Breast epithelium (tissue), 4 donors: ENCODE results near the gene SRP72. TPM values are rescaled to one million over a fixed set of nuclear protein-coding genes. Genes with fewer than 3 reads are reported as not detected.

Experiments
- DNase-seq, 2 donors: peaks; one replicate each; pipeline ENCODE4 v3.0.0-alpha.2; 2019; ENCODE audit warnings: low spot score in 2 of 2
- H3K27ac ChIP-seq, 2 donors: fragments of 200-600 bp; sonication (generic) in 1 of 2; one replicate each; pipeline ENCODE4 v1.5.1; 2016 to 2019; ENCODE audit warnings: mild to moderate bottlenecking in 1 of 2
- H3K27me3 ChIP-seq, 2 donors: fragments of 200-600 bp; sonication (generic) in 1 of 2; one replicate each; pipeline versions ENCODE4 v1.5.1 to v1.6.0; 2017 to 2019; ENCODE audit warnings: control low read depth in 1 of 2, mild to moderate bottlenecking in 1 of 2
- H3K36me3 ChIP-seq: fragments of 200-600 bp; one replicate; pipeline ENCODE4 v1.5.1; 2019
- H3K4me1 ChIP-seq, 2 donors: fragments of 200-600 bp; sonication (generic); one replicate each; pipeline ENCODE4 v1.5.1; 2016 to 2019; ENCODE audit warnings: control low read depth in 1 of 2
- H3K4me3 ChIP-seq, 3 donors: fragments of 200-600 bp; sonication (generic); 1 replicate in 2 of 3; 2 replicates in 1 of 3; pipeline ENCODE4 v1.5.1; 2016 to 2019; ENCODE audit warnings: mild to moderate bottlenecking in 3 of 3, moderate library complexity in 2 of 3
- H3K9me3 ChIP-seq, 2 donors: fragments of 200-600 bp; sonication (generic) in 1 of 2; one replicate each; pipeline ENCODE4 v1.5.1; 2016 to 2019; ENCODE audit warnings: control low read depth in 1 of 2
- POLR2A ChIP-seq: fragments of 450-650 bp; IDR thresholded peaks from one replicate; pipeline ENCODE4 v1.6.1; 2016; ENCODE audit warnings: antibody characterized with exemption, mild to moderate bottlenecking, moderate library complexity
- POLR2AphosphoS5 ChIP-seq, 3 donors: sonication (generic); formaldehyde crosslinking; IDR thresholded peaks; one replicate each; pipeline ENCODE4 v1.6.1; 2017; ENCODE audit warnings: antibody characterized with exemption in 3 of 3
- intact Hi-C: fragments of 100-400 bp; cut with DNase I; formaldehyde crosslinking; loops from one replicate; pipeline ENCODE4 v1.15.1; 2023; ENCODE audit warnings: low total_unique reads
- total RNA-seq, 3 donors: library from RNA; depleted of rRNA; stranded (reverse); fragments of >200 nt; gene quantifications; one replicate each; pipeline ENCODE4 v1.1.0, GENCODE V29; 2016
- TF ChIP-seq, protein P1 (sequence below), 3 donors: fragments of 450-650 bp; IDR thresholded peaks; one replicate each; pipeline ENCODE4 v1.5.1; 2016 to 2017; ENCODE audit warnings: antibody characterized with exemption in 3 of 3, mild to moderate bottlenecking in 3 of 3, moderate library complexity in 3 of 3

Gene SRP72
- 10 to 100 TPM; 60.6 to 74.8 (median 71.8) TPM for total RNA-seq

- Histone ChIP-seq H3K36me3 (no peaks in the 10 kb centered on the region), H3K9me3 (no peaks in the 10 kb centered on the region), H3K27ac (peak within 1 kb of the TSS; percentile 90 to 97), H3K4me3 (peak within 1 kb of the TSS; percentile 79 to 93 (median 89)), H3K27me3 (no peaks in the 10 kb centered on the region), H3K4me1 (peaks cover 0 to 12% of the 10 kb centered on the region in 2 donors)
- peak; percentile 86 to 89 for DNase-seq
- intact Hi-C loops, result no loop called here
- TF ChIP-seq POLR2A (peak; percentile 69), POLR2AphosphoS5 (IDR thresholded peaks at IDR 0.05) (peak; percentile 72 to 93 (median 83))
- TF ChIP-seq, protein P1, sequence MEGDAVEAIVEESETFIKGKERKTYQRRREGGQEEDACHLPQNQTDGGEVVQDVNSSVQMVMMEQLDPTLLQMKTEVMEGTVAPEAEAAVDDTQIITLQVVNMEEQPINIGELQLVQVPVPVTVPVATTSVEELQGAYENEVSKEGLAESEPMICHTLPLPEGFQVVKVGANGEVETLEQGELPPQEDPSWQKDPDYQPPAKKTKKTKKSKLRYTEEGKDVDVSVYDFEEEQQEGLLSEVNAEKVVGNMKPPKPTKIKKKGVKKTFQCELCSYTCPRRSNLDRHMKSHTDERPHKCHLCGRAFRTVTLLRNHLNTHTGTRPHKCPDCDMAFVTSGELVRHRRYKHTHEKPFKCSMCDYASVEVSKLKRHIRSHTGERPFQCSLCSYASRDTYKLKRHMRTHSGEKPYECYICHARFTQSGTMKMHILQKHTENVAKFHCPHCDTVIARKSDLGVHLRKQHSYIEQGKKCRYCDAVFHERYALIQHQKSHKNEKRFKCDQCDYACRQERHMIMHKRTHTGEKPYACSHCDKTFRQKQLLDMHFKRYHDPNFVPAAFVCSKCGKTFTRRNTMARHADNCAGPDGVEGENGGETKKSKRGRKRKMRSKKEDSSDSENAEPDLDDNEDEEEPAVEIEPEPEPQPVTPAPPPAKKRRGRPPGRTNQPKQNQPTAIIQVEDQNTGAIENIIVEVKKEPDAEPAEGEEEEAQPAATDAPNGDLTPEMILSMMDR (IDR thresholded peaks at IDR 0.05), result no peak
Measured at GRCh38 chr4:56467284-56468096, at the start of gene SRP72. Gene SRP72 (plus strand): TSS chr4:56467617. CDS start chr4:56467636, 19 bp downstream.

GRCh38 chr4:56424176-56424575 is 43.2 kb upstream of the SRP72 start:
- H3K27ac ChIP-seq, result no peak overlapping the region
- TF ChIP-seq POLR2A, result no peak
- no peak for TF ChIP-seq POLR2AphosphoS5 (IDR thresholded peaks at IDR 0.05)
- TF ChIP-seq, protein P1 (IDR thresholded peaks at IDR 0.05), result no peak
- no peaks in the 10 kb centered on the region for H3K4me1 ChIP-seq
- no peaks in the 10 kb centered on the region for H3K27me3 ChIP-seq
- intact Hi-C loops, result no loop called here
- H3K4me3 ChIP-seq, result no peak overlapping the region
- no peak for DNase-seq
- no peaks in the 10 kb centered on the region for H3K36me3 ChIP-seq
- H3K9me3 ChIP-seq, result no peaks in the 10 kb centered on the region

- TF ChIP-seq, protein P1 (IDR thresholded peaks at IDR 0.05), result peak; percentile 45 to 60 (median 58)
- no peak for TF ChIP-seq POLR2A
- no peaks in the 10 kb centered on the region for H3K27me3 ChIP-seq
- H3K4me1 ChIP-seq, result no peaks in the 10 kb centered on the region
- H3K36me3 ChIP-seq, result no peaks in the 10 kb centered on the region
- intact Hi-C loops, result no loop called here
- H3K4me3 ChIP-seq, result no peak overlapping the region
- H3K9me3 ChIP-seq, result no peaks in the 10 kb centered on the region
- H3K27ac ChIP-seq, result no peak overlapping the region
- DNase-seq, result no peak
Measured at GRCh38 chr4:56424697-56425514, 42.5 kb upstream of the SRP72 start.

GRCh38 chr4:56425518-56425917 is 41.9 kb upstream of the SRP72 start:
- intact Hi-C loops, result no loop called here
- DNase-seq, result no peak
- H3K9me3 ChIP-seq, result no peaks in the 10 kb centered on the region
- H3K36me3 ChIP-seq, result no peaks in the 10 kb centered on the region
- H3K4me3 ChIP-seq, result no peak overlapping the region
- TF ChIP-seq POLR2AphosphoS5 (IDR thresholded peaks at IDR 0.05) (no peak), POLR2A (no peak)
- TF ChIP-seq, protein P1 (IDR thresholded peaks at IDR 0.05), result no peak
- H3K4me1 ChIP-seq, result no peaks in the 10 kb centered on the region
- H3K27me3 ChIP-seq, result no peaks in the 10 kb centered on the region
- H3K27ac ChIP-seq, result no peak overlapping the region

DNA sequence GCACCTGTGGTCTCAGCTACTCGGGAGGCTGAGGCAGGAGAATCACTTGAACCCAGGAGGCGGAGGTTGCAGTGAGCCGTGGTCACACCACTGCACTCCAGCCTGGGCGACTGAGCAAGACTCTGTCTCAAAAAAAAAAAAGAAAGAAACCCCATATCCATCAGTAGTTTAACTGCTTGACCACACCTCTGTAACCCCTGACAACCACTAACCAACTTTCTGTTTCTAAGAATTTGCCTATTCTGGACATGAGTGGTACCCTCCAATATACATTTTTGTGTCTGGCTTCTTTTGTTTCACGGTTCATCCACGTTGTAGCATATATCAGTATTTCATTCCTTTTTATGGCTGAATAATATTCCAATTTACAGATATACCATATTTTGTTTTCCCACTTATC is 41.1 kb upstream of the SRP72 start:
- no peaks in the 10 kb centered on the region for H3K36me3 ChIP-seq
- no peak for DNase-seq
- no peaks in the 10 kb centered on the region for H3K4me1 ChIP-seq
- no peaks in the 10 kb centered on the region for H3K9me3 ChIP-seq
- intact Hi-C loops, result no loop called here
- H3K4me3 ChIP-seq, result no peak overlapping the region
- TF ChIP-seq POLR2AphosphoS5 (IDR thresholded peaks at IDR 0.05) (no peak), POLR2A (no peak)
- TF ChIP-seq, protein P1 (IDR thresholded peaks at IDR 0.05), result no peak
- no peak overlapping the region for H3K27ac ChIP-seq
- no peaks in the 10 kb centered on the region for H3K27me3 ChIP-seq
